ENCODE results near the gene ZFP36L2. TPM values are rescaled to one million over a fixed set of nuclear protein-coding genes. Genes with fewer than 3 reads are reported as not detected.

ZFP36L2 gene
- total RNA-seq, 4 donors from 2014 or later = 146 to 287 (median 172) TPM

DNA sequence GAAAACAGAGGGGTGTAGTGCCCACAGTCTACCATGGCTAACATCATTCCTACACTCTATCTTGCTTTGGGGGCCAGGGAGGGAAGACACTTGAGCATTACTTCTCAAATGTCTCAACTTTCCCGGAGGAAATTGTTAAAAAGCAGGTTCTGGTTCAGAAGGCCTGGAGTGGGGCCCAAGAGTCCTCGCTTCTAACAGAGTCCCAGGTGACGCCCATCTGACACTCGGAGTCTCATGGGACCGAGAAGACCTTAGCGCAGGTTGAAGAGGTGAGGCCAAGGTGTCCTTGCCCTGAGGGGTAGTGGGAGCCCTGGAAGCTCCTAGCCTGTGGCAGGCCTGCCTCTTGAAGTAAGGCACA, 40.1 kb downstream of the ZFP36L2 start:
- H3K27ac ChIP-seq = peak overlapping the region in 2 of 3 donors; percentile 30 to 44
- peak; percentile 76 to 81 for DNase-seq
- TF ChIP-seq, protein P1, sequence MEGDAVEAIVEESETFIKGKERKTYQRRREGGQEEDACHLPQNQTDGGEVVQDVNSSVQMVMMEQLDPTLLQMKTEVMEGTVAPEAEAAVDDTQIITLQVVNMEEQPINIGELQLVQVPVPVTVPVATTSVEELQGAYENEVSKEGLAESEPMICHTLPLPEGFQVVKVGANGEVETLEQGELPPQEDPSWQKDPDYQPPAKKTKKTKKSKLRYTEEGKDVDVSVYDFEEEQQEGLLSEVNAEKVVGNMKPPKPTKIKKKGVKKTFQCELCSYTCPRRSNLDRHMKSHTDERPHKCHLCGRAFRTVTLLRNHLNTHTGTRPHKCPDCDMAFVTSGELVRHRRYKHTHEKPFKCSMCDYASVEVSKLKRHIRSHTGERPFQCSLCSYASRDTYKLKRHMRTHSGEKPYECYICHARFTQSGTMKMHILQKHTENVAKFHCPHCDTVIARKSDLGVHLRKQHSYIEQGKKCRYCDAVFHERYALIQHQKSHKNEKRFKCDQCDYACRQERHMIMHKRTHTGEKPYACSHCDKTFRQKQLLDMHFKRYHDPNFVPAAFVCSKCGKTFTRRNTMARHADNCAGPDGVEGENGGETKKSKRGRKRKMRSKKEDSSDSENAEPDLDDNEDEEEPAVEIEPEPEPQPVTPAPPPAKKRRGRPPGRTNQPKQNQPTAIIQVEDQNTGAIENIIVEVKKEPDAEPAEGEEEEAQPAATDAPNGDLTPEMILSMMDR (IDR thresholded peaks at IDR 0.05) = no peak
- no peak for TF ChIP-seq POLR2A (IDR thresholded peaks at IDR 0.05)
- no peaks in the 10 kb centered on the region for H3K36me3 ChIP-seq
- H3K4me3 ChIP-seq (replicated peaks in 1 of 3) = no peak overlapping the region
- intact Hi-C loops (cut with DNase I) = no loop called here
- H3K9me3 ChIP-seq = no peaks in the 10 kb centered on the region
- H3K27me3 ChIP-seq = no peaks in the 10 kb centered on the region
- peaks cover 9 to 13% of the 10 kb centered on the region in 2 donors for H3K4me1 ChIP-seq
- 37 to 40% methylated on average over 6 of the region's 6 CpGs for WGBS, 2 donors

DNA sequence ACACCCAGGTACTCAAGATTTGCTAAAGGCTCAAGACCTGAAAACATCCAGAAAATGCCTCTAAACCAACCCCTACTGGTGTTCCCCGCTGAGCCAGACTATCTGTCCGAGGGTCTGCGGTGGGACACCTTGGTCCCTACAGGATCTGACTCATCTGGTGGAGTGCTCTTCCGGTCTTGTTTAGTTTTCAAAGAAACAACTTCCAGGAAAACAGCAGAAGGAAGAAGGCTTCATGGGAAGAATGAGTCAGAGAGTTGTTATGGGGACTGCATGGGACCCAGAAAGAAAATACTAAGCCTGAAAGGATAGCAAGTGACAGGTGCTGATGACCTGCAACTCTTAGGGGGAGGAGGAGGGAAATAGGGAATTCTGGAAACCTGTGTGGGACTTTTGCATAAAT, 41.3 kb downstream of the ZFP36L2 start:
- Histone ChIP-seq H3K27me3 (no peaks in the 10 kb centered on the region), H3K9me3 (no peaks in the 10 kb centered on the region), H3K4me3 (replicated peaks in 1 of 3) (no peak overlapping the region), H3K36me3 (no peaks in the 10 kb centered on the region), H3K4me1 (peaks cover 9 to 13% of the 10 kb centered on the region in 2 donors), H3K27ac (no peak overlapping the region)
- intact Hi-C loops (cut with DNase I) = no loop called here
- TF ChIP-seq, protein P1 (IDR thresholded peaks at IDR 0.05) = no peak
- no peak for TF ChIP-seq POLR2A (IDR thresholded peaks at IDR 0.05)
- no peak for DNase-seq
- WGBS, 2 donors = 85 to 98% methylated on average over 4 of the region's 4 CpGs

DNA sequence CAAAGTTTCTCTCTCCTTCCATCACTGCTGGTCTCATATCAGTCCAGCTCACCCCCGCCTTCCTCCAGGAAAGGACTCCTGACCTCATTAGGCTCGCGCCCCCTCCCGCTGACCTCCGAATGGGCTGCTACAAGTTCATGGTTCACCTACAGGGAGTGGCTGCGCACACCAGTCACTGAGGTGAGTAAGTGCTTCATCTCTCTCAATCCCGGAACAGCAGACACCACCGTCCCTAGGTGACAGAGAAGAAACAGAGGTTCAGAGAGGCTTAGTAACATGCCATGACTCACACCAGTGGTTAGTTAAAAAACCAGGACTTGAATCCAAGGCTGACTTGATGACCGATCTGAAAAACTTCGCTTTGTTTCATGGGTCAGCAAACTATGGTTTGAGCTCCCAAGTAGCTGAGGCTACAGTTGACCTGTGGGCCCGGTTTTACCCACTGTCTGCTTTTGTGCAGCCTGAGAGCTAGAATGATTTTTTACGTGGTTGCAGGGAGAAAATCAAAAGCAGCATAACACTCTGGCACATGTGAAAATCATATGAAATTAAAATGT, 42.0 kb downstream of the ZFP36L2 start:
- no peaks in the 10 kb centered on the region for H3K9me3 ChIP-seq
- intact Hi-C loops (cut with DNase I) = no loop called here
- H3K27me3 ChIP-seq = no peaks in the 10 kb centered on the region
- H3K36me3 ChIP-seq = no peaks in the 10 kb centered on the region
- TF ChIP-seq, protein P1 (IDR thresholded peaks at IDR 0.05) = no peak
- no peak for TF ChIP-seq POLR2A (IDR thresholded peaks at IDR 0.05)
- WGBS, 2 donors = 88 to 94% methylated on average over 12 of the region's 12 CpGs
- peaks cover 11 to 17% of the 10 kb centered on the region in 2 donors for H3K4me1 ChIP-seq
- H3K27ac ChIP-seq = no peak overlapping the region
- H3K4me3 ChIP-seq (replicated peaks in 1 of 3) = no peak overlapping the region
- no peak for DNase-seq

DNA sequence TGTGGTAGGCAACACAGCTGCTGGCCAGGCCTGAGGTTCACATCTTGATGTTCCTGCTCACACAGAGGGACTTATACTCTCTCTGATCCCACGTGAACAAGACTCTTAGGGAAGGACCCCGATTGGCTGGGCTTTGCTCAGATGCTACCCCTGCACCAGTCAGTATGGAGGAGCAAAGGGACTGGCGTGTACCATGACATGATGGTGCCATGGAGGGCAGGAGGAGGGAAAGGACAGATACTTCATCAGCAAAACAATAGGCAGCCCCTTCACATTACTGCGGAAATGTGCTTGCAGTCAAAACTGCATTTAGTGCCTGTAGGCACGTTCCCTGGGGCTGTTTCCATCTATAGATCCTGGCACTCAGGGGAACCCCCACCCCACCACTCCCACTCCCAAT, 42.7 kb downstream of the ZFP36L2 start:
- no peaks in the 10 kb centered on the region for H3K27me3 ChIP-seq
- intact Hi-C loops (cut with DNase I) = no loop called here
- no peak overlapping the region for H3K4me3 ChIP-seq (replicated peaks in 1 of 3)
- no peak overlapping the region for H3K27ac ChIP-seq
- no peaks in the 10 kb centered on the region for H3K36me3 ChIP-seq
- no peak for DNase-seq
- no peaks in the 10 kb centered on the region for H3K9me3 ChIP-seq
- TF ChIP-seq POLR2A (IDR thresholded peaks at IDR 0.05) = no peak
- TF ChIP-seq, protein P1 (IDR thresholded peaks at IDR 0.05) = no peak
- peaks cover 17 to 23% of the 10 kb centered on the region in 2 donors for H3K4me1 ChIP-seq
- 75 to 92% methylated on average over 3 to 5 of the region's 5 CpGs for WGBS, 2 donors

DNA sequence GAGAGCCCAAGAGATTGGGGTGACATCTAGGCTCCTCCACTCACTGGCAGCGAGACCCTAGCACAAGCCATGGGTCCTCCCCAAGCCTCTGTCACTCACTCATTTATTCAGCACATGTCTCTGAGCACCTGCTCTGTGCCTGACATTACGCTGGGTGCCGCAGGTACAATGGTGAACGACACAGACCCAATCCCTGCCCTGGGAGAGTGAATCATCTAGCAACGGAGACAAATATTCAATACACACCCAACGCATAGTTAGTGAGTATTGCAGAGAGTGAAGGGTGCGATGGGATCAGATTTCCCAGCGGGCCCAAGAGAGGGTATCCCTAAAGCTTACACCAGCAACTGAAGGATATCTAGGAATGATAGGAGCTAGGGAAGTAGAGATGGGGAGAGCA, 45.5 kb downstream of the ZFP36L2 start:
- H3K36me3 ChIP-seq = no peaks in the 10 kb centered on the region
- H3K9me3 ChIP-seq = no peaks in the 10 kb centered on the region
- intact Hi-C loops (cut with DNase I) = no loop called here
- H3K4me3 ChIP-seq (replicated peaks in 1 of 3) = no peak overlapping the region
- TF ChIP-seq, protein P1 (IDR thresholded peaks at IDR 0.05) = no peak
- TF ChIP-seq POLR2A (IDR thresholded peaks at IDR 0.05) = no peak
- no peak overlapping the region for H3K27ac ChIP-seq
- no peak for DNase-seq
- WGBS, 2 donors = 98% methylated on average over 8 of the region's 8 CpGs
- H3K27me3 ChIP-seq = no peaks in the 10 kb centered on the region
- peaks cover 16 to 21% of the 10 kb centered on the region in 2 donors for H3K4me1 ChIP-seq

All from thyroid gland (tissue), 4 donors.